ENCODE measurements around the gene ETV2. TPM values are rescaled to one million over a fixed set of nuclear protein-coding genes. Genes with fewer than 3 reads are reported as not detected.
"Not testable (repeated sequence)": the region's sequence is repeated elsewhere in the genome, so short reads cannot be mapped to it uniquely, and the experiment has no call there.

Gene ETV2
- total RNA-seq, 5 donors from 2014 or later (not counting 1 experiment from before 2014, with no cell fraction given), result 0.67 to 2.1 (median 1.1) TPM; not detected in 1

DNA sequence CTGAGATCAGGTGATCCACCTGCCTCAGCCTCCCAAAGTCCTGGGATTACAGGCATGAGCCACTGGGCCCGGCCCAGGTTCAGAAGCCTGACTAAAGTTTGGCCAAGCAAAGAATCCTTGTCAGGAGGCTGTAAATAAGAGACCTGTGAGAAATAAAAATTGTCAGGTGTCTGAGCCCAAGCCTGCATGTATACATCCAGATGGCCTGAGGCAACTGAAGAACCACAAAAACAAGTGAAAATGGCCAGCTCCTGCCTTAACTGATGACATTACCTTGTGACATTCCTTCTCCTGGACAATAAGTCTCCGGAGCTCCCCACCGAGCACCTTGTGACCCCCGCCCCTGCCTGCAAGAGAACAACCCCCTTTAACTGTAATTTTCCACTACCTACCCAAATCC lies 37.1 kb upstream of the ETV2 start:
- POLR2A ChIA-PET; H3K27ac ChIP-seq (ENCODE audit: low read length); H3K9me3 Mint-ChIP-seq; H3K4me3 Mint-ChIP-seq; H3K4me3 ChIP-seq (ENCODE audit: control insufficient read depth in 1 of 2, extremely low read depth in 1 of 2, low read length in 1 of 2); H3K4me1 ChIP-seq (ENCODE audit: control insufficient read depth in 1 of 2, extremely low read depth in 1 of 2, insufficient read depth in 2 of 2, low read length in 2 of 2); DNase-seq; H3K27me3 Mint-ChIP-seq; CTCF ChIA-PET; H3K9me3 ChIP-seq; H3K27ac Mint-ChIP-seq; H3K36me3 ChIP-seq (ENCODE audit: control insufficient read depth in 2 of 2, extremely low read depth in 1 of 2, insufficient read depth in 1 of 2, low read length in 1 of 2); H3K36me3 Mint-ChIP-seq; H3K27me3 ChIP-seq (replicated peaks in 1 of 2; ENCODE audit: control insufficient read depth in 2 of 2, extremely low read depth in 1 of 2, insufficient read depth in 2 of 2, low read length in 1 of 2); ATAC-seq (replicated peaks in 1 of 4): not testable (repeated sequence)
- H3K4me1 Mint-ChIP-seq, result peaks cover 9 to 10% (median 9%) of the 10 kb centered on the region in 3 donors
- 86% methylated on average over 3 of the region's 4 CpGs for WGBS (ENCODE audit: insufficient coverage)

DNA sequence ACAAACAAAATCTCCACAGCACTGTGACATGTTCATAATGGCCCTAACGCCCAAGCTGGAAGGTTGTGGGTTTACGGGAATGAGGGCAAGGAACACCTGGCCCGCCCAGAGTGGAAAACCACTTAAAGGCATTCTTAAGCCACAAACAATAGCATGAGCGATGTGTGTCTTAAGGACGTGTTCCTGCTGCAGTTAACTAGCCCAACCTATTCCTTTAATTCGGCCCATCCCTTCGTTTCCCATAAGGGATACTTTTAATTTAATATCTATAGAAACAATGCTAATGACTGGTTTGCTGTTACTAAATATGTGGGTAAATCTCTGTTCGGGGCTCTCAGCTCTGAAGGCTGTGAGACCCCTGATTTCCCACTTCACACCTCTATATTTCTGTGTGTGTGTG lies 34.4 kb upstream of the ETV2 start:
- CTCF ChIA-PET, result interaction anchor here in 1 of 2 donors (0.6 kb wide), 1 partner anchor 471 kb away, joined by 4 read pairs; no protein-coding TSS in a partner anchor
- H3K27me3 Mint-ChIP-seq; H3K36me3 ChIP-seq (ENCODE audit: control insufficient read depth in 2 of 2, extremely low read depth in 1 of 2, insufficient read depth in 1 of 2, low read length in 1 of 2); H3K9me3 Mint-ChIP-seq; ATAC-seq (replicated peaks in 1 of 4); H3K4me3 Mint-ChIP-seq; H3K9me3 ChIP-seq; H3K4me3 ChIP-seq (ENCODE audit: control insufficient read depth in 1 of 2, extremely low read depth in 1 of 2, low read length in 1 of 2); POLR2A ChIA-PET; H3K27ac Mint-ChIP-seq; H3K27me3 ChIP-seq (replicated peaks in 1 of 2; ENCODE audit: control insufficient read depth in 2 of 2, extremely low read depth in 1 of 2, insufficient read depth in 2 of 2, low read length in 1 of 2); H3K36me3 Mint-ChIP-seq; DNase-seq; H3K27ac ChIP-seq (ENCODE audit: low read length): not testable (repeated sequence)
- peaks cover 11 to 24% of the 10 kb centered on the region in 2 experiments for H3K4me1 ChIP-seq (ENCODE audit: control insufficient read depth in 1 of 2, extremely low read depth in 1 of 2, insufficient read depth in 2 of 2, low read length in 2 of 2)
- H3K4me1 Mint-ChIP-seq, result peaks cover 22 to 33% (median 28%) of the 10 kb centered on the region in 3 donors
- WGBS (ENCODE audit: insufficient coverage), result no CpG with 5 or more reads among the region's 8 CpGs

DNA sequence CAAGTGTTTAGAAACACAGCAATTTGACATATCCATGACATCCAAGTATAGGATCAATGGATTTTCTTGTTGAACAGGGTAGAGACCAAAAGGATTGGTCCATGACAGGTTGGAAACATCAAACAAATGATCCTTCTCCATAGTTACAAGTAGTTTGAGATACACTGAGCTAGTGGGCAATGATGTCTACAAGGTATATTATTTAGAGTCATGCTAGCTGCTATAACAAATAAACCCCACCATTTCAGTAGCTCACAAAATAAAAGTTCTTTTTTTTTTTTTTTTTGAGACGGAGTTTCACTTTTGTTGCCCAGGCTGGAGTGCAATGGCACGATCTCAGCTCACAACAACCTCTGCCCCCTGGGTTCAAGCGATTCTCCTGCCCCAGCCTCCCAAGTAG lies 33.9 kb upstream of the ETV2 start:
- H3K36me3 ChIP-seq (ENCODE audit: control insufficient read depth in 2 of 2, extremely low read depth in 1 of 2, insufficient read depth in 1 of 2, low read length in 1 of 2), result no peaks in the 10 kb centered on the region
- no peaks in the 10 kb centered on the region for H3K27me3 ChIP-seq (replicated peaks in 1 of 2; ENCODE audit: control insufficient read depth in 2 of 2, extremely low read depth in 1 of 2, insufficient read depth in 2 of 2, low read length in 1 of 2)
- H3K9me3 Mint-ChIP-seq, result peaks cover 6 to 10% (median 7%) of the 10 kb centered on the region in 3 donors
- no peak overlapping the region for H3K27ac ChIP-seq (ENCODE audit: low read length)
- DNase-seq (no peak), ATAC-seq (replicated peaks in 1 of 4) (no peak)
- no peak overlapping the region for H3K4me3 Mint-ChIP-seq
- no peak overlapping the region for H3K27ac Mint-ChIP-seq
- peaks cover 11 to 28% of the 10 kb centered on the region in 2 experiments for H3K4me1 ChIP-seq (ENCODE audit: control insufficient read depth in 1 of 2, extremely low read depth in 1 of 2, insufficient read depth in 2 of 2, low read length in 2 of 2)
- no peaks in the 10 kb centered on the region for H3K27me3 Mint-ChIP-seq
- no peak overlapping the region for H3K4me3 ChIP-seq (ENCODE audit: control insufficient read depth in 1 of 2, extremely low read depth in 1 of 2, low read length in 1 of 2)
- no peaks in the 10 kb centered on the region for H3K9me3 ChIP-seq
- CTCF ChIA-PET, result interaction anchor here in 1 of 2 donors (0.6 kb wide), 1 partner anchor 471 kb away, joined by 4 read pairs; no protein-coding TSS in a partner anchor
- H3K36me3 Mint-ChIP-seq, result no peaks in the 10 kb centered on the region
- no CpG with 5 or more reads among the region's 3 CpGs for WGBS (ENCODE audit: insufficient coverage)
- POLR2A ChIA-PET, result no interaction called here
- peaks cover 27 to 38% (median 32%) of the 10 kb centered on the region in 3 donors for H3K4me1 Mint-ChIP-seq

DNA sequence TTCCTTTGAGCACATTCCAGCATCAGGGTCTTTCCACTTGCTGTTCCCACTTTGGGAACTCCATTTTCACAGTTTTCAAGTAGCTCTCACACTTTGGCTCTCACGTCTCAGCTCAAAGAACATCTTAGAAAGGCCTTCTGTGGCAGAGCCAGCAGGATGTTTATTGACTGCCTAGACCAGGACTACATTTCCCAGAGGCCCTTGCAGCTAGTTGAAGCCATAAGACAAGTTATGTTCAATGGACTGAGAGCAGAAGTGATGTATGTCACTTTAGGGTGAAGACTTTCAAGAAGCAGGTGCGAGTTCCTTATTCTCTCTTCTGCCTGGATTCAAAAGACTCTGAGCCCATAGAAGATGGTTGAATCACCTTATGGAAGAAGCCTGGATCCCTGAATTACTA lies 33.3 kb upstream of the ETV2 start:
- no peaks in the 10 kb centered on the region for H3K36me3 Mint-ChIP-seq
- peaks cover 6 to 10% (median 7%) of the 10 kb centered on the region in 3 donors for H3K9me3 Mint-ChIP-seq
- POLR2A ChIA-PET, result no interaction called here
- WGBS (ENCODE audit: insufficient coverage), result 70% methylated on average over 1 of the region's 2 CpGs
- peaks cover 29 to 41% (median 33%) of the 10 kb centered on the region in 3 donors for H3K4me1 Mint-ChIP-seq
- no peak for ATAC-seq (replicated peaks in 1 of 4)
- H3K27me3 ChIP-seq (replicated peaks in 1 of 2; ENCODE audit: control insufficient read depth in 2 of 2, extremely low read depth in 1 of 2, insufficient read depth in 2 of 2, low read length in 1 of 2), result no peaks in the 10 kb centered on the region
- H3K4me3 Mint-ChIP-seq, result peak overlapping the region in 1 of 3 donors; percentile 54
- H3K27me3 Mint-ChIP-seq, result no peaks in the 10 kb centered on the region
- CTCF ChIA-PET, result no interaction called here
- no peak overlapping the region for H3K27ac ChIP-seq (ENCODE audit: low read length)
- H3K9me3 ChIP-seq, result no peaks in the 10 kb centered on the region
- peak overlapping the region; percentile 28 to 72 for H3K27ac Mint-ChIP-seq
- H3K36me3 ChIP-seq (ENCODE audit: control insufficient read depth in 2 of 2, extremely low read depth in 1 of 2, insufficient read depth in 1 of 2, low read length in 1 of 2), result no peaks in the 10 kb centered on the region
- H3K4me1 ChIP-seq (ENCODE audit: control insufficient read depth in 1 of 2, extremely low read depth in 1 of 2, insufficient read depth in 2 of 2, low read length in 2 of 2), result peaks cover 13 to 34% of the 10 kb centered on the region in 2 experiments
- DNase-seq, result peak in 1 of 35 experiments; percentile 26
- no peak overlapping the region for H3K4me3 ChIP-seq (ENCODE audit: control insufficient read depth in 1 of 2, extremely low read depth in 1 of 2, low read length in 1 of 2)

DNA sequence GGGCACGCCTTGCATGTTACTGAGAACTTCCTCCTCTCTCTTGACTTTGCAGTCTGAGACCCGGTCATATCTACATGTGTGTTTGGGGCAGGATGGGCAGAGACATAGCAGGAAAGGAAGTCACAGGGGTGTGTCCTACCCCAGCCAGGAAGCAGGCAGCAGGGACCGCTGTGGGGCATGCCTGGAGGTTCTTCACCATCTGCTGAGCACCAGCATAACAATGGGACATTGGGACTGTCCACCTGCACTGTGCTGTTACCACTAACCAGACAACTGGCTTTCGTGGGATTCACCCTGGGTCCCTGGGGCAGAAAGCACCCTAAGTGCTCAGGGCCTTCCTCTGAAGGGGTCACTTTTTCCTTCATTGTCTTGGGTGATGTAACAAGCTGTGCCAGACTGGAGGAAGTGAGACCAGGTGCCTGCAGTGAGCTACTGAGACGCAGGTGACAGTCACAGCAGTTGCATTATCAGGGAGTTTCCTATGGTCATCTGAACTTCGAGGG lies 31.6 kb upstream of the ETV2 start:
- Mint-ChIP-seq H3K27me3 (no peaks in the 10 kb centered on the region), H3K4me1 (peaks cover 29 to 47% (median 36%) of the 10 kb centered on the region in 3 donors), H3K9me3 (peaks cover 6 to 10% (median 7%) of the 10 kb centered on the region in 3 donors), H3K36me3 (no peaks in the 10 kb centered on the region), H3K4me3 (peak overlapping the region in 2 of 3 donors; percentile 14 to 54), H3K27ac (peak overlapping the region; percentile 86 to 93)
- ATAC-seq (replicated peaks in 1 of 4) (peak; percentile 41 to 77 (median 65)), DNase-seq (peak in 13 of 35 experiments; percentile 8 to 46 (median 20))
- no peaks in the 10 kb centered on the region for H3K36me3 ChIP-seq (ENCODE audit: control insufficient read depth in 2 of 2, extremely low read depth in 1 of 2, insufficient read depth in 1 of 2, low read length in 1 of 2)
- ChIA-PET CTCF (interaction anchor here in 1 of 2 donors (0.6 to 1.0 kb wide), 2 partner anchors 97 to 365 kb away, joined by 3 to 4 read pairs; no protein-coding TSS in a partner anchor), POLR2A (interaction anchor here in 1 of 2 donors (0.7 kb wide), 1 partner anchor 147 kb away, joined by 3 read pairs; no protein-coding TSS in a partner anchor)
- H3K27me3 ChIP-seq (replicated peaks in 1 of 2; ENCODE audit: control insufficient read depth in 2 of 2, extremely low read depth in 1 of 2, insufficient read depth in 2 of 2, low read length in 1 of 2), result no peaks in the 10 kb centered on the region
- H3K4me3 ChIP-seq (ENCODE audit: control insufficient read depth in 1 of 2, extremely low read depth in 1 of 2, low read length in 1 of 2), result no peak overlapping the region
- H3K9me3 ChIP-seq, result no peaks in the 10 kb centered on the region
- WGBS (ENCODE audit: insufficient coverage), result 49% methylated on average over 4 of the region's 6 CpGs
- peak overlapping the region; percentile 72 for H3K27ac ChIP-seq (ENCODE audit: low read length)
- H3K4me1 ChIP-seq (ENCODE audit: control insufficient read depth in 1 of 2, extremely low read depth in 1 of 2, insufficient read depth in 2 of 2, low read length in 2 of 2), result peaks cover 13 to 37% of the 10 kb centered on the region in 2 experiments

DNA sequence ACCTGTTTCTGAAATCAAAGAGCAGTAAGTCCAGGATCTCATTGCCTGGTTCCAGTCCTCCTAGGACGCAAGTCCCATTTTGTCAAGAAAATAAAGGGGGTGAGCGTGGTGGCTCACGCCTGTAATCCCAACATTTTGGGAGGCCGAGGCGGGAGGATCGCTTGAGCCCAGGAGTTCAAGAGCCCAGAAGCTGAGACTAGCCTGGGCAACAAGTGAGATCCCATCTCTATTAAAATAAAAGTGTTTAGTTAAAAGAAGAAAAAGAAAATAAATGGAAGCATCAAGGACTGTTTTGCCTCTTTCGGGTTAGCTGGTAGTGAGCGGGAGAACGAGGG lies 29.4 kb upstream of the ETV2 start:
- Histone ChIP-seq H3K36me3 (ENCODE audit: control insufficient read depth in 2 of 2, extremely low read depth in 1 of 2, insufficient read depth in 1 of 2, low read length in 1 of 2) (peaks cover 1 to 4% of the 10 kb centered on the region in 2 donors), H3K9me3 (no peaks in the 10 kb centered on the region), H3K4me3 (ENCODE audit: control insufficient read depth in 1 of 2, extremely low read depth in 1 of 2, low read length in 1 of 2) (peak overlapping the region; percentile 36 to 80), H3K27me3 (replicated peaks in 1 of 2; ENCODE audit: control insufficient read depth in 2 of 2, extremely low read depth in 1 of 2, insufficient read depth in 2 of 2, low read length in 1 of 2) (no peaks in the 10 kb centered on the region), H3K4me1 (ENCODE audit: control insufficient read depth in 1 of 2, extremely low read depth in 1 of 2, insufficient read depth in 2 of 2, low read length in 2 of 2) (peaks cover 13 to 37% of the 10 kb centered on the region in 2 experiments), H3K27ac (ENCODE audit: low read length) (peak overlapping the region; percentile 3)
- Mint-ChIP-seq H3K4me3 (peak overlapping the region; percentile 83 to 88 (median 85)), H3K27me3 (no peaks in the 10 kb centered on the region), H3K4me1 (peaks cover 29 to 47% (median 36%) of the 10 kb centered on the region in 3 donors), H3K36me3 (peaks cover 10% of the 10 kb centered on the region), H3K27ac (peak overlapping the region; percentile 85 to 86), H3K9me3 (peaks cover 6 to 10% (median 7%) of the 10 kb centered on the region in 3 donors)
- ChIA-PET POLR2A (interaction anchor here in 1 of 2 donors (1.3 kb wide), 1 partner anchor 36 kb away, joined by 4 read pairs; the partner anchor contains the start of gene COX6B1), CTCF (interaction anchor here in 1 of 2 donors (1.0 kb wide), 1 partner anchor 36 kb away, joined by 7 read pairs; the partner anchor contains the start of gene COX6B1)
- ATAC-seq (replicated peaks in 1 of 4), result no peak
- 45% methylated on average over 8 of the region's 9 CpGs for WGBS (ENCODE audit: insufficient coverage)
- DNase-seq, result peak in 1 of 35 experiments; percentile 22
